Kidney (tissue), 14 donors: Measurements from ENCODE around the gene RIN2. TPM values are rescaled to one million over a fixed set of nuclear protein-coding genes. Genes with fewer than 3 reads are reported as not detected.

ENCODE experiments used
- DNase-seq, 5 donors: peaks; one replicate each; pipeline ENCODE4 v3.0.0-alpha.2; 2013 to 2020
- FAIRE-seq: peaks from 2 replicates; lab custom pipeline; 2012; peaks lifted over from hg19 to GRCh38; lab: Jason Lieb, UNC
- H3K27ac ChIP-seq, 2 donors: one replicate each; pipeline ENCODE4 v1.7.0; 2013; ENCODE audit warnings: low read depth in 2 of 2, low read length in 2 of 2, inconsistent platforms in 1 of 2
- H3K27me3 ChIP-seq: one replicate; pipeline ENCODE4 v1.7.1; 2013; ENCODE audit warnings: low read length, inconsistent platforms; ENCODE audit not compliant: control insufficient read depth, insufficient read depth
- H3K36me3 ChIP-seq, 3 donors: one replicate each; pipeline versions ENCODE4 v1.7.0 to v1.7.1; 2013; ENCODE audit warnings: low read length in 3 of 3, control low read depth in 1 of 3, inconsistent platforms in 1 of 3; ENCODE audit not compliant: insufficient read depth in 3 of 3, control insufficient read depth in 2 of 3
- H3K4me1 ChIP-seq, 3 donors: one replicate each; pipeline versions ENCODE4 v1.7.0 to v1.7.1; 2013; ENCODE audit warnings: low read length in 3 of 3, inconsistent platforms in 1 of 3, low read depth in 1 of 3; ENCODE audit not compliant: control insufficient read depth in 2 of 3, insufficient read depth in 2 of 3
- H3K4me3 ChIP-seq, 3 donors: one replicate each; pipeline versions ENCODE4 v1.7.0 to v1.8.1; 2013; ENCODE audit warnings: low read length in 3 of 3, control low read depth in 1 of 3, inconsistent platforms in 1 of 3
- H3K9ac ChIP-seq, 3 donors: one replicate each; pipeline versions ENCODE4 v1.7.0 to v1.7.1; 2013; ENCODE audit warnings: low read length in 3 of 3, control low read depth in 1 of 3, inconsistent platforms in 1 of 3
- H3K9me3 ChIP-seq, 3 donors: one replicate each; pipeline versions ENCODE4 v1.7.0 to v1.7.1; 2013; ENCODE audit warnings: low read length in 3 of 3, control low read depth in 1 of 3, inconsistent platforms in 1 of 3; ENCODE audit not compliant: control insufficient read depth in 2 of 3, insufficient read depth in 1 of 3
- intact Hi-C: fragments of 100-400 bp; cut with DNase I; formaldehyde crosslinking; loops from one replicate; pipeline ENCODE4 v1.11.1; 2022
- polyA plus RNA-seq: library from polyadenylated mRNA; stranded (reverse); fragments of 350-450 nt; fragmentation: Illumina TruSeq; extraction: RNeasy Lipid Tissue Mini Kit (QIAGEN cat#74804); gene quantifications from one replicate; pipeline ENCODE4 v1.2.3, GENCODE V29; 2014; ENCODE audit warnings: low read depth, low replicate concordance; ENCODE audit not compliant: insufficient read depth
- total RNA-seq: library from RNA; stranded (reverse); fragmentation: NEBNext Ultra II Directional; extraction: Animal tissue kit (Norgen Biotek cat#: 25700); gene quantifications from one replicate; pipeline ENCODE4 v1.2.1, GENCODE V29; 2021
- TF ChIP-seq, protein P1 (sequence below): IDR thresholded peaks from 3 replicates; pipeline ENCODE4 v1.5.1; 2012; ENCODE audit warnings: mild to moderate bottlenecking, moderate library complexity, borderline replicate concordance; ENCODE audit not compliant: insufficient read depth; ENCODE audit errors: extremely low read depth
- donor health status: control.
- donor health status: control.
- donor health status: control.
- donor health status: control.
- donor health status: control.
- donor health status: DM: yes; HTN: yes; CAD: no.
- donor health status: Normal renal cell carcinoma (clear cell type).

The RIN2 gene
- total and polyA plus RNA-seq, 2 donors from 2014 or later: 20.2 to 109 TPM

DNA sequence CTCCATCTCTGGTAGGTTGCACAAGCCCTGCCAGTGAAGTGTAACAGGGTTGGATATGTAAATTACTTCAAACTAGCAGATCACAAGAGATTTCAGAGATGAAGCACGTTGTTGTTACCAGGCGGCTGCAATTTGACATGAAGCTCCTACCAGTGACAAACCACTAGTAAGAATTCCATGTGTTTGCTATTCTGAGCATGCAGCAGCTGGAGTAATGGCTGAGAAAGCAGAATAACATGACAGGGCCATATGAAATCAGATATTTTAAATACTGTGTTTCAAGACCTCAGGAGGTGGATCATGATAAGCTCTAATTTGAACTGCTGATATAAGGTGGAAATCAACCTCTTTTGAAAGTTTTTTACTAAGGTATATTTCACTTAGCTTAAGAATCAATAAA lies 11.4 kb downstream of the RIN2 start:
- Histone ChIP-seq H3K27me3 (no peaks in the 10 kb centered on the region), H3K9ac (no peak overlapping the region), H3K9me3 (no peaks in the 10 kb centered on the region), H3K4me3 (no peak overlapping the region), H3K27ac (no peak overlapping the region), H3K36me3 (no peaks in the 10 kb centered on the region), H3K4me1 (peaks cover 5 to 8% (median 7%) of the 10 kb centered on the region in 3 donors)
- intact Hi-C loops: no loop called here
- DNase-seq (no peak), FAIRE-seq (peak; percentile 8)
- TF ChIP-seq, protein P1, sequence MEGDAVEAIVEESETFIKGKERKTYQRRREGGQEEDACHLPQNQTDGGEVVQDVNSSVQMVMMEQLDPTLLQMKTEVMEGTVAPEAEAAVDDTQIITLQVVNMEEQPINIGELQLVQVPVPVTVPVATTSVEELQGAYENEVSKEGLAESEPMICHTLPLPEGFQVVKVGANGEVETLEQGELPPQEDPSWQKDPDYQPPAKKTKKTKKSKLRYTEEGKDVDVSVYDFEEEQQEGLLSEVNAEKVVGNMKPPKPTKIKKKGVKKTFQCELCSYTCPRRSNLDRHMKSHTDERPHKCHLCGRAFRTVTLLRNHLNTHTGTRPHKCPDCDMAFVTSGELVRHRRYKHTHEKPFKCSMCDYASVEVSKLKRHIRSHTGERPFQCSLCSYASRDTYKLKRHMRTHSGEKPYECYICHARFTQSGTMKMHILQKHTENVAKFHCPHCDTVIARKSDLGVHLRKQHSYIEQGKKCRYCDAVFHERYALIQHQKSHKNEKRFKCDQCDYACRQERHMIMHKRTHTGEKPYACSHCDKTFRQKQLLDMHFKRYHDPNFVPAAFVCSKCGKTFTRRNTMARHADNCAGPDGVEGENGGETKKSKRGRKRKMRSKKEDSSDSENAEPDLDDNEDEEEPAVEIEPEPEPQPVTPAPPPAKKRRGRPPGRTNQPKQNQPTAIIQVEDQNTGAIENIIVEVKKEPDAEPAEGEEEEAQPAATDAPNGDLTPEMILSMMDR: no peak

DNA sequence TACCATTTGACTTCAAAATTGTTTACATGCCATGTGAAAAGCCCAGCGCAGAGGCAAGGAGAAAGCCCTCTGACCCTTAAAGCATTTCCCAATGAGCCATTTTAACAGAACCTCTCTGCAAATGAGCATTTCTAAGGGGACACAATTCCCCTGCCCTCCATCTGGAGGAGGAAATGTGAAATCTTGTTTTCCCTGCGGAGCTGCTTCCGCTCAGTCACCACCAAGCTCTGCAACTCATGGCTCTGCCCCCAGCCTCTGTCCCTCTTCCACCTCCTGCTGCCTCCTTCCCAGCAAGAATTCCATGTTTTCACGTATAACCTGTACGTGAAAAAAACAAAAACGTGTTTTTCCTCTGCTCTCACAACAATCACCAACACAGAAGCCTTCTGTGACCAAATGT lies 12.3 kb downstream of the RIN2 start:
- Histone ChIP-seq H3K9me3 (no peaks in the 10 kb centered on the region), H3K4me3 (no peak overlapping the region), H3K9ac (no peak overlapping the region), H3K36me3 (no peaks in the 10 kb centered on the region), H3K4me1 (peaks cover 8 to 12% (median 9%) of the 10 kb centered on the region in 3 donors), H3K27ac (no peak overlapping the region), H3K27me3 (no peaks in the 10 kb centered on the region)
- DNase-seq (no peak), FAIRE-seq (no peak)
- TF ChIP-seq, protein P1: no peak
- intact Hi-C loops: no loop called here

DNA sequence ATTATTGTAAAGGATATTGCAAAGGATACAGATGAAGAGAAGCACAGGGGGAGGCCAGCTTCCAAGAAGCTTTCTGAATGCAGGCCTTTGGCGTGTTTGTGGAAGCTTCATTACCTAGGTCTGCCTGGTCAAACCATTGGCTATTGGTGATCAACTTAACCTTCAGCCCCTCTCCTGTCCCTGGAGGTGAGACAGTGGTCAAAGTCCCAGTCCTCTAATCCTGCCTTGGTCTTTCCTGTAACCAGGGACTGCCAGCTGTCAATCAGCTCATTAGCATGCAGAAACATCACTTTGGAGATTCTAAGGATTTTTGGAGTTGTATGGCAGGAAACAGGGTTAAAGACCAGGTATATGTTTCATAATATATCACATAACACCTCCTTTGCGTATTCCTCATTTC lies 13.0 kb downstream of the RIN2 start:
- no peak for FAIRE-seq

More for the DNA sequence above, 13.0 kb downstream of the RIN2 start:
- H3K4me1 ChIP-seq: peaks cover 10 to 12% (median 11%) of the 10 kb centered on the region in 3 donors
- no peak for DNase-seq
- no peak overlapping the region for H3K27ac ChIP-seq
- no peaks in the 10 kb centered on the region for H3K36me3 ChIP-seq
- H3K4me3 ChIP-seq: no peak overlapping the region
- no peaks in the 10 kb centered on the region for H3K27me3 ChIP-seq
- intact Hi-C loops: no loop called here
- H3K9ac ChIP-seq: no peak overlapping the region
- TF ChIP-seq, protein P1: no peak
- no peaks in the 10 kb centered on the region for H3K9me3 ChIP-seq
